Fibroblast of skin of right quadriceps (primary cell): Measurements from ENCODE around the gene QRFP.
A peak's percentile ranks its signal among the peaks of the same experiment; 100 is the strongest.
"Not testable (repeated sequence)": the region's sequence is repeated elsewhere in the genome, so short reads cannot be mapped to it uniquely, and the experiment has no call there.

ENCODE experiments used
- DNase-seq: peaks from one replicate; pipeline ENCODE4 v3.0.0-alpha.2; 2013

The QRFP gene

DNA sequence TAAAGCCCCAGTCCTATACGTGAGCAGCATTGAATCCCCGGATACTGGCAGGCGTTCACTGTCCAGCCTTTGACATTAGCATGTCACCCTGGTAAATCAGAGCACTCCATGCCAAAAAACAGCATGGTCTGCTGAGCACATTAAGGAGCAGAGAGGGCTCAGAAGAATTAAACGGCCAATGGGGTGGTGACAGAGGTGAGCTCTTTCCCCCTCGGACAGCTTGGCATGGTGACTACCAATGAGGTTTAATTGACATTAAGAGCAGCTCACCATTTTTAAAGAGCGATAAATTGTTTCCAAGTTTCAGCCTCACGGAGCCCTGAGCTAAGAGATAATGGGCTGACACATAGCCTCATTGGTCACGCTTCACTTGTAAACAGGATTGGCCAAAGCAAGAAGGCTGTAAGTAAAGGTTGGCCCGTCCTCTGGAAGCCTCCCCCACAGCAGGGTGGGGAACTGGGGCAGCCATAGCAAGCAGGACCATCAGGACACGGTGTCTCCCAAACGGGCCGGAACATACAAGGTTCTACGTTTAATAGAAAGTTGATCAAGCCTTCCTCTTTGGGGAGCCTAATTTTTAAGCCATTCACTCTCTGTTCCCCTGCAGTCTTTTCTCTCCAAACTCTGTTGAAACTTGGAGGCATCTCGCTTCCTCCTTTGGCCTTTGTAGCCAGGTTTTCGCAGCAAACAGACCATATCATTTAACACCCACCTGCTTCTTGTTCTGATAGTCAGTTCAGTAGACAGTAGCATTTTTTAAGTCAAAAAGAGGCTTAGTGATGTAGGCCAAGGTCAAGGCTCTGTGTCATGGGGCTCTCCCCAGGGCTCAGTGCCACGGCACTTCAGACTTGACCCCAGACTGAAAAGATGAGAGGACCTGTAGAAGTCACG is 25.9 kb downstream of the QRFP start:
- no peak for DNase-seq

DNA sequence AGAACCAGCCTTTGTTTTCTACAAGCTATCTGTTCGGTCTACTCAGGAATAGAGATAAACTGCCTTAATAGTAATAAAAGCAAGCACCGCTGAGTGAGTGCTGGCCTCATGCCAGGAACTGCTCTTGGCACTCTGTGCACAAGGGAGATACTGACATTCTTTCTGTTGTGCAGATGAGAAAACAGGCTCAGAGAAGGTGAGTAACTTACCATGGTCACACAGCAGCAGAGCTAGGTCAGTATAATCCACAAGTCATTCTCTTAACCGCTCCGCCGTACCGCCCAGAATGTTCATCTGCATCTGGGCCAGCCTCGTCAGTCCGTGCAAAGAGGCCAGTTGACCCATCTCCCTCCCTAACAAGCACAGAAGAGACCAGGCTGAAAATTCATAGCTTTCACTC is 27.4 kb downstream of the QRFP start:
- DNase-seq, result peak; percentile 39

DNA sequence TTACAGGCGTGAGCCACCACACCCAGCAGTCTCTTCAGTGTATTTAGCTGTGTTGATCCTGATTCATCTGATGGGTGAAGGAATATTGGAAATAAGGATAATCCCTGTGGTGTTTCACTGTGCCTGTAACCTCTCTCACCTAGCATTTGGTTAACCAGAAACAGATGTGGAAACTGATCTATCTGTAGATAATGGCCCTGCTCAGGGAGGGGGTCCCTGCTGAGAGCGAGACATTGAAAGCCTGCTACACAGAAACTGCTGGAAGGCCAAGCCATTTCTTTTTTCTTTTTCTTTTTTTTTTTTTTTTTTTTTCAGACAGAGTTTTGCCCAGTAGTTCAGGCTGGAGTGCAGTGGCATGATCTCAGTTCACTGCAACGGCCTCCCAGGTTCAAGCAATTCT is 28.4 kb downstream of the QRFP start:
- peak; percentile 32 for DNase-seq

DNA sequence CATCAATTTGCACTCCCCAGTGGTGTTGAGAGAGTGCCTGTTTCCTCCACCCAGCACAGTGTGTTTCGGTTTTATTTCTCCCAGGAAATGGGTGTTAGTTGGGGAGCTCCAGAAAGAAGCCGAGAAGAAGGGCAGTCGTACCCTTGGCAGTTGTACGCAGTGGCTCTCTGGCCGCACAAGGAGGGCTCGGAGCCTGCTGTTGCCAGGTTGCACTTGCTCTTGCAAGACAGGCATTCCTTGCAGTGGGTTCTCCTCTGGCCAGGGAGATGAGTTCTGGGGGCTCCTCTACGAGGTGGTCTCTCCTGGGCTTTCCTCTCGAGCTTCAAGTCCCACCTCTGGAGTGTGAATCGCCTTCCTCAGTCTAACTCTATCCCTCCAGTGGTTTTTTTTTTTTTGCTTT is 29.1 kb downstream of the QRFP start:
- no peak for DNase-seq

DNA sequence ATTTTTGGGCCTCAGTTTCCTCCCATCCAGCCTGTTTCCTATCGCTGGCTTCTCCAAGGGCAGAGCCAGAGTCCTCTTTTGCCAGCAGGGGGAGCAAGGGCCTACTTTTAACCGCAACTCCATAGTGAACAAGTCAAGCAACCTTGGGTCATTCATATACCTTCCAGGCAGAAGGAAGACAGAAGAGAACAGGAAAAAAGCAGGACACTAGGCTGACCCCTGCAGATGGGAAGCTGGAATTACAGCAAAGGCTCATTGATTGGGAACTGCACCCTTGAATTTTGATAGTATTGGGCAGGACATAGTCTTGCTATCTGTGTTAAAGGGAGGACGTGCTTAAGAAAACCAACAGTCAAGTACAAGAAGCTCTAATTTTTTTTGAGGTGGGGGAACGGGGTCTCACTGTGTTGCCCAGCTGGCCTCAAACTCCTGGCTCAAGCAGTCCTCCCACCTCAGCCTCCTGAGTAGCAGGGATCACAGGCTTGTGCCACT is 30.1 kb downstream of the QRFP start:
- peak; percentile 90 for DNase-seq

DNA sequence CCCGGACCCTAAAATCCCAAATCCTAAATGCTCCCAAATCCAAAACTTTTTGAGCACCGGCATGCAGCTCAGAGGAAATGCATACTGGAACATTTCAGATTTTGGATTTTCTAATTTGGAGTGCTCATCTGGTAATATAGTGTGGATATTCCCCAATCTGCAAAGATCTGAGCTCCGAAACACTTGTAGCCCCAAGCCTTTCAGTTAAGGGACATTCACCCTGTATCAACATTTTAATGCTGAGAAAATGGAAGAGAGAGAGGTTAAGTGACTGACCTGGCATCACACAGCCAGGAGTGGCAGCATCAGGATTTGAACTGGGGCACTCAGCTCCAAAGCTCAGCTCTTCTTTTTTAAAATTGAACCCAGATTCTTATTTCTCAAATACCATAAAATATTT is 30.7 kb downstream of the QRFP start:
- no peak for DNase-seq

DNA sequence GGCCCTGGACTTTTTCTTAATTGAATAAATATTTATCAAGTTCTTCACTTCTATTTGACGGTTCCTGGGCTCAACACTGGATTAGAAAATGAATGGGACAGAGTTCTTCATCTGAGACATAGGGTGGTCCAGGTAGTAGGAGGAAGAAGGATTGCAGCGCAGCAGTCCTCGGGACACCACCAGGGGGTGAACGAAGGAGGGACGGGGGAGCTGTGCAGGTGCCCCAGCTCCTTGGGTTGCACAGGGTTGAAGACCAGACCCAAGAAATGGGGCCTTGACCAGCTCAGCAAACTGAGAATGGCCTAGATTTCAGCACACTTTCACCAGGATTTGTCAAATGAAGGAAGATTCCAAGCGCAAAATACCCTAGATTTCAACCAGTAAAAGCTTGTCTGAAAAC is 32.1 kb downstream of the QRFP start:
- no peak for DNase-seq

DNA sequence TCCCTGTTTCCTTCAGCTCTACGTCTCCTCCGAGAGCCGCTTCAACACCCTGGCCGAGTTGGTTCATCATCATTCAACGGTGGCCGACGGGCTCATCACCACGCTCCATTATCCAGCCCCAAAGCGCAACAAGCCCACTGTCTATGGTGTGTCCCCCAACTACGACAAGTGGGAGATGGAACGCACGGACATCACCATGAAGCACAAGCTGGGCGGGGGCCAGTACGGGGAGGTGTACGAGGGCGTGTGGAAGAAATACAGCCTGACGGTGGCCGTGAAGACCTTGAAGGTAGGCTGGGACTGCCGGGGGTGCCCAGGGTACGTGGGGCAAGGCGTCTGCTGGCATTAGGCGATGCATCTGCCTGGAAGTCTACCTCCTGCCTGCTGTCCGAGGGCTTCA is 33.9 kb downstream of the QRFP start:
- DNase-seq, result no peak

DNA sequence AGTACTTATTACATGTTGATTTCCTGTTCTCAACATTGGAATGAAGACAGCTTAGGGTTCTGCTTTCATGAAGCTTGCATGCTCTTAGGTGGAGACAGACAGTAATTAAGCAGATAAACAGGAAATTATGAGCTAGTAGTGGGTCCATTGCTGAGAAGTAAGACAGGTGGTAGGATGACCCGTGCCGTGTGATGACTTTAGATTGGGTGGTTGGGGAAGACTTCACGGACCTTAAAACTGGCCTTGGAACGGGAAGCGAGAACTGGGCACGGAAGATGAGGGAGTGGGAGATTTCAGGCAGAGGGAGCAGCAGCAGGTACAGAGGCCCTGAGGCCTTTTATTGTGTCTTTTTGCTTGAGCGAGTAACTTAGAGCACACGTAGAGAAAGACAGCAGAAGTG is 34.4 kb downstream of the QRFP start:
- DNase-seq, result no peak

DNA sequence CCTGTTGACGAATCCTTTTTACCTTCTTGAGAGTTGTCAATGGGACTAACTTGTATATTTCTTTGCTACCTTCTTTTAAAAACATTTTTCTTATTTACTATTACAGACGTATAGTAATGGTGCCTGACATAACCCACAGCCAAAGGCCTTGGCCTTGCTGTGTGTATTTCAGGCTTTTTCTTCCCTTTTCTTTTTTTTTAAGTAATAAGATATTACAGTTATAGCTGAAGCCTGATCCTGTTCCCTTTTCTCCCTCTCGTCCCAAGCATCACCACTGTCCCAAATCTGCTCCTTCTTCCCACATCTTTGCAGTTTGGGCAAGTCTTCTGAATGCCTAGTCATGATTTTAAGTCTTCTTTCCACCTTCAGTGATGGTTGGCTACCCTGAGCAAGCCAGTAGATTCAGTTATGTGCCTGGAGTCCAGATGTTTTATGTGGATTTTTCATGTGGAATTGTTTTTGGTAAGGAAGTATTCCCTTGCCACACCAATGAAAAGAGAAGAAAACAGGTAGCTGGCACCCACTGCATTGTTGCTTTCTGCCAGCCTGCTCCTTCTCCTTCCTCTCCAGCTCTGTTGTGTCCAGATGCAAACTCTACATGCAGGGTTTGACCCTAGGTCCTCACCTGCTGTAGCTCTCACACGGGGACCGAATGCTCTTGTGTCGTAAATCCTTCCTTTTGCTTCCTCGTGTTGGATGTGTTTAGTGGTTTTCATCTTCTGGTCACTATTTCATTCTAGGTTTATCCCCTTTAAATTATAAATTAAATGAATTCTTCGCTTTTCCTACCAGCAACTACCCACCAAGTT is 35.0 kb downstream of the QRFP start:
- DNase-seq, result no peak

DNA sequence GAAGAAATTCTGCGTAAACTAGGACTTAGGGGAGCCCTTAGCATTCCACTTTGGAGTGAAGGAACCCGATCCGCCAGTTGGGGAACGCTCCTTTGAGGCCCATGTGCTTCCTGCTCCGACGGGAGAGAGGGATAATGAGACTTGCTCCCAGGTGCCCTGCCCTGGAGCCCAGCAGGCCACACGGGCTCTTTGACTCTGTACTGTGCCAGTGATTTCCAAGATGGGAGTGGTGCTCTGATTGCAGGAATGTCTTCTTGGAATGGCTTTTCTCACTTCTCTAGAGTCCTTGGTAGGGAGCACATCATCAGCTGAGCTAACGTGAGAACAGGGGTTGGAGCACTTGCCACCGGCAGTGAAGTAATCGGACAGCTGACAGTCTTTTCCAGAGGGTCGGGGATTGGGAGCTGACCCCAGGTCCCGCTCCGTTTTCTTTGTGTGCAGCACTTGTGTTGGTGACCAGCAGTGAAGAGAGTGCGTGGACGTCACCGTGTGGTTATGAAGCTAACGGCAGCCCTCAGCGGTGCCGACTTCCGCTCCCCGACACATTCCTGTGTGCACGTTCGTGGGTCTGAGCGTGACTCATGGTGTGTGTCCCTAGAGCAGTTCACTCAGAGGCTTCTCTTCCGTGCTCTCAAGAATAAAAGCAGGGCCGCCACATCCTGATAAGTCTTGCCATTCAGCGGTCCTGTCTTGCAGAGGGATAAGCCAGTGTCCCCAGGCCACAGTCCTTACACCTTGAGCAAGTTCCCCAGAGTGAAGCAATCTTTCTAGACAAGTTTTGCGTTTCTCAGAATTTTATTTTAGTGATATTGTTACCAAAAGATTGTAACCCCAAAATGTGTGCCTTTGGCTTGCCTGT is 35.9 kb downstream of the QRFP start:
- peak; percentile 97 for DNase-seq

DNA sequence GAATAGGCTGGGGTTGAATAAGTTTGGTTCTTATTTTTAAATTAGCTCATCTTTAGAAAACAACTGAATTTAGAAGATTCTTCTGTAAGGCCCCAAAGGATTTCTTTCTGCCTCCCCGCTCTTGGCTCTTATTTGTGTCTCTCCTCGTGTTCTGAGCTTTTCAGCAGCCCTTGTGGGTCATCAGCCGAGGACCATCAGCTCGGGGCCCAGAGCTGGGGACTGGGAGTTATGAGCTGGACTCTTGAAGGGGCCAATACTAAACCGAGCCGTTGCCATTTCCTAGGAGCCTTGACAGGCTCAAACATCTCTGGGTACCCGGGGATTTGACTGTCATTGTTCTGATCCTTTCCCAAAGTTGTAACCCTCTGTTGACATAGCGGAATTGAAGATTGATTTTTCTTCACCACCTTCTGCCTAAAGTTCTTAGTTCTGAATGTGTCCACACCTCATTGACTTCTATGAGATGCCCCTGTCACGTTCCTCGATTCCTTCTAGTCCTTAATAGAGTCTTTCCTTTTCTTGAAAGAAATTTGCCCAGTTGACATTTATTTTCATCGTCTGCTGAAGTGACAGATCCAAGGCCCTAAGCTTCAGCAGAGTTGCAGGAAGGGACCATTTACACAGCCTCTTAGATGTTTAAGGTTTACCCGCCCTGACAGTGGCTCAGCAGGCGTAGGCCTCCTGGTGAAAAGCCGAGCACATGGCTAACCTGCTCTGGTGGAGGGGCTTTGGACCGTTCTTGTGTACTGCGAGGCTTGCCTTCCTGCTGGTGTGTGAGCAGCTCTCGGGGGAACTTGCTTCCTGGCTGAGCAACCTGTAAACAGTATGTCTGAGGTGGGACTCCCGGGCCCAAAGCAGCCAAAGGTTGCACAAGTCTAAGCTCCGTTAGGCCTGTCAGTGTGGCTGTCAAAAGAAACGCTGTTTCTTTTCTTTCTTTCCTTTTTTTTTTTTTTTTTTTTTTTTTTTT is 37.6 kb downstream of the QRFP start:
- DNase-seq, result no peak

DNA sequence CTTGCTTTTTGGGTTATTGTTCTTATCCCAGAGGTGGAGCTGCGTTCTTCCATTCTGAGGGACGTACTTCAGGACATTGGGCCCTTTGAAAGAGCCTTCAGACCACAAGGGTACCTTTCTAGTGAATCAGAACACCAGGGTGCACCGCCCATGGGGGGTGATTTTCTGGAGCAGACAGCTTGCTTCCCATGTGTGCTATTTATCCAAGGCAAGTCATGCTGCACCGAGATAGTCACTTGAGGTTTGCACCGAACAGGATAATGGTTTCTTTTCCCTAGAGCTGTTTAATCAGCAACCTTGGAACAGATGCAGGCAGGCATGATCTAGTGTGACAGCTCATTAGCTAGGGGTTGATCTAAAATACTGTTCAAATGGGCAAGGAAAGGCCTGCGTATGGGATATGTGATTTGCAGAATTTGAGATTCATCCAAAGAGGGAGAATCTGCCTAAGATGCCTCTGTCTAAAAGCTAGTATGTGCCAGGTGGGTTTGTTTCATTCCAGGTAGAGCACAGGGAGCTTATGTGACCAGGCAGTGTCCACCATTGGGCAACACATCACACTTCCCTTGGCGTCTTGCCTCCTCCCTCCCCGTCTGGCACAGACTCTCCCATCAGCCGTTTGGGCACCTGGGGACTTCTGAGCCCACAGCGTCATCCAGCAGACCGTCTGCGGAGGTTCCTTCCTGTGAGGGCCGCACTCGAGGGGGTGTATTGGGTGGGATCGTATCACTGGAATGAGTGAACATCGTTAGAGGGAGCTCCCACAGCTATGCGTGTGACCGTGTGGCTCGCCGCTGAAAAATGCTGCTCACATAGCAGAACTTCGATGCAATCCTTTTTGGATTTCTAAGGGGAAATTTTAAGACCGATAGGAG is 38.5 kb downstream of the QRFP start:
- DNase-seq, result peak; percentile 91

DNA sequence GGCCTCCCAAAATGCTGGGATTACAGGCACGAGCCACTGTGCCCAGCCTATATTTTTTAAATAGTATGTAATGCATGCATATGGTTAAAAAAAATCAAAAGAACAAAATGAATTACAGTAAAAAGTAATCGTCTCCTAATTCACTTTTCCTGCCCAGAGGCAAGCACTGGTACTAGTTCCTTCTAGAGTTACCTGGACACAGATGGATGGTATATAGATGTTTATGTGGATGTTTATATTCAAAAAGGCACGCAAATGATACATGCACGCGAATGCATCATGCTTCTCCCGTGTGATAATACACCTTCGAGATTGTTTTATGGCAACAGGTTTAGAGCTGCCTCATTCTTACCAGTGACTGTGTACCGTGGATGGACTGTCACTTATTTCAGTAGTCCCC is 40.1 kb downstream of the QRFP start:
- no peak for DNase-seq

DNA sequence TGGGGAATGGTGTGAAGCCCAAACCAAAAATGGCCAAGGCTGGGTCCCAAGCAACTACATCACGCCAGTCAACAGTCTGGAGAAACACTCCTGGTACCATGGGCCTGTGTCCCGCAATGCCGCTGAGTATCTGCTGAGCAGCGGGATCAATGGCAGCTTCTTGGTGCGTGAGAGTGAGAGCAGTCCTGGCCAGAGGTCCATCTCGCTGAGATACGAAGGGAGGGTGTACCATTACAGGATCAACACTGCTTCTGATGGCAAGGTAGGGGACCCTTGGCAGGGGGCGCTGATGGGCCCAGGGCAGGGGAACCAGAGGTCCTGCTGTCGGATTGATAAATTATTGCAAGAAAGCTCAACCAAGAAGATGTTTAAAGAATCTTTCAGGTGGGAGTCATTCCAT is 41.8 kb downstream of the QRFP start:
- no peak for DNase-seq

DNA sequence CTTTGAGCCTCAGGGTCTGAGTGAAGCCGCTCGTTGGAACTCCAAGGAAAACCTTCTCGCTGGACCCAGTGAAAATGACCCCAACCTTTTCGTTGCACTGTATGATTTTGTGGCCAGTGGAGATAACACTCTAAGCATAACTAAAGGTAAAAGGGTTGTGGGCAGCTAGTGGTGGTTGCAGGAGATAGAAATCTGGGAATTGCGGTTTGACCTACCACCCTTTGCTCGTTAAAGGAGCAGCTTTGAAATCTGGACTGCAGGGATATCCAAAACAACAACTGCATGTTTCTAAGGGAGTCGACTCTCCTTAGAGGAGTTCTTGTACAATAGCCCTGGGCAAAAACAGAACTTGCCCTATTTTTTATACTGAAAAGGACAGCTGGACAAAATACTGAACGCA is 42.5 kb downstream of the QRFP start:
- no peak for DNase-seq

DNA sequence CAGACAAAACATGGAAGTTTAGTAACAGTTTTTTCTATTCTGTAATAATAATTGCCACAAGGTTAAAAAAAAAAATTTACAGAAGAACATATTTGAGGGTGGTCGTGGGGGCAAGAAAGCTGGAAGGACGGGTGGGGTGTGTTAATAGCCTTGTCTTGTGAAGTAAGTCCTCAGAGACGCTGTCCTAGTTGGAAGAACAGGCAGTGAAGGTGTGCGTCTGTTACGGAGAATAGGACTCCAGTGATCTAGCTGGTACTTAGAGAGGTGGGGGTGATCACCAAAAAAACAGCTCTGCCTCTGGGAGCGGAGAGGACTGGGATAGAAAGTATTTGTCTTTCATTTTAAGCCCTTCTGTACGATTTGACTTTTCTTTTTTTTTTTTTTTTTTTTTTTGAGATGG is 43.8 kb downstream of the QRFP start:
- no peak for DNase-seq

DNA sequence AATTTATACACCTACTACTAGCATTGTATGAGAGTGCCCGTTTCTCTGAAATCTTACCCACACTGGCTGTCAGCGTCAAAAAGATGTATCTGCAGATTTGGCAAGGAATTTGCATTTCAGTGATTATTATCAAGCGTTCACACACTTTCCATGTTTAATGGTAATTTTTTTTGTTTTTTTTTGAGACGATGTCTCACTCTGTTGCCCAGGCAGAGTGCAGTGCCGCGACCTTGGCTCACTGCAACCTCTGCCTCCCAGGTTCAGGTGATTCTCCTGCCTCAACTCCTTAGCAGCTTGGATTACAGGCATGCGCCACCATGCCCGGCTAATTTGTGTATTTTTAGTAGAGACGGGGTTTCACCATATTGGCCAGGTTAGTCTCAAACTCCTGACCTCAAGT is 47.3 kb downstream of the QRFP start:
- DNase-seq, result no peak

DNA sequence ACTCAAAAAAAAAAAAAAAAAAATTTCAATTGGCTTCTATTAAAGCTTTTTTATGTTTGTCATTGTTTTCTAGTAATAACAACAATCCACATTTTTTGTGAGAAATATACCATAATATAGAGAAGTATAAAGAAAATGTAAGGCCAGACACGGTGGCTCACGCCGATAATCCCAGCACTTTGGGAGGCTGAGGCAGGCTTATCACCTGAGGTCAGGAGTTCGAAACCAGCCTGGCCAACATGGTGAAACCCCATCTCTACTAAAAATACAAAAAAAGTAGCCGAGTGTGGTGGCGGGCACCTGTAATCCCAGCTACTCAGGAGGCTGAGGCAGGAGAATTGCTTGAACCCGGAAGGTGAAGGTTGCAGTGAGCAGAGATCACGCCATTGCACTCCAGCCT is 48.1 kb downstream of the QRFP start:
- DNase-seq, result not testable (repeated sequence)

DNA sequence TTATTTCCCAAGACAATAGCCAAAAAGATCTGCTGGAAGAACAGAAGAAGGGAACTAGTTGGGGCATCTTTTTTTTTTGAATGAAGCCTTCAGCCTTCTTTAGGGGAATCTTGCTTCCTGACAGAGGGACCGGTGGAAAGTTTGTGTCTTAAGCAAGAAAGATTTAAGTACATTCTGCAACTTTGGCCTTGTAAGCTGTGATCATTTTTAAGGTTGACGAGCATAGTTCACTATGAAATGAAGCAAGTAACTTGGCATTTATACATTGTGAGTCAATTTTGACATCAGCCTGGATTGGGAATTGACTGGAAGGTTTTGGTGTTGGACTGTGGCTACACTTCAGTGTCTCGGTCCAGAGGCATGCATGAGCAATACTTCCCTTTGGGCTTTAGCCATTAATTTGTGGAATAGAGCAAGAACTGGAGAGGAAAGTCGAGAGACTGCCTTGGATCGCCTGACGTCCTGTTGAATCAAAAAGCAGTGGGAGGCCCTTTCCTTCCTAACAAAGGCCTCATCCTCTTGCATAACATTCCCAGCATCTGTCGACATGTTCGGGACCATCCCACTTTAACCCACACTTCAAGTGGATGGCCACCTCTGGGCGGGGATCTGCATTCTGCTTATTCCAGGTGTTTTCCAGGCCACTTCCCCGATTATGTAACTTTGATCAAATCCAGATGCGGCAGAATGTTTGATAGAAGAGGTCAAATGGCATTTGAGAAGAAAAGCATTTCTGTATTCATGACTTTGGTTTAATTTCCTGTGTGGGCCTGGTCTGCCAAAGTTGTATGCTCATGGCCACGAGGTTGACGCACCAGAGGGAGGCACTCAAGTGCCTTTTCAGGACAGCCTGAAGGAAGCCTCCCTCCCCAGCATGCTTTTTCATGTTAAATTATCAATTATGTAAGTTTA is 49.0 kb downstream of the QRFP start:
- DNase-seq, result peak; percentile 100
